GM19035 (cell line): ENCODE results near the gene IGFBP4.

Experiments
- ATAC-seq: cut with Tn5 transposase; IDR thresholded peaks from one replicate; pipeline ENCODE4 v1.9.1; 2021; ENCODE audit not compliant: unreplicated experiment

IGFBP4 gene

DNA sequence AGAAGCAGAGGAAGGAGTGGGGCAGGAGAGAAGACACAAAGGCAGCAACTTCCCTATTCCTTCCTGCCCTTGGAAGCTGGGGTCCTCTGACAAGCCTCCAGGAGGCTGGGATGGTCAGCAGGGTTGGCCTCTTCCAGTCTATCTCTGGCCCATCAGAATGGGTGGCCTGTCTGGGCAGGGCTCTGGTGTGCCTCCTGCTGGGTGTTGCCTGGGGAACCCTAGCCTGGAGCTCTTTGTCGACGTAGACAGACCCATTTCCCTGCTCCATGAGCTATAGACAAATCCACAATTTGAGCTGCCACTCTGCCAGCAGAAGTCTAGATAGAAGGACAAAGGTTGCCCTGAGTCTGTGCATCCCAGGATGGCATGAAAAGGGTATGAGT is 11.4 kb downstream of the IGFBP4 start:
- no peak for ATAC-seq

DNA sequence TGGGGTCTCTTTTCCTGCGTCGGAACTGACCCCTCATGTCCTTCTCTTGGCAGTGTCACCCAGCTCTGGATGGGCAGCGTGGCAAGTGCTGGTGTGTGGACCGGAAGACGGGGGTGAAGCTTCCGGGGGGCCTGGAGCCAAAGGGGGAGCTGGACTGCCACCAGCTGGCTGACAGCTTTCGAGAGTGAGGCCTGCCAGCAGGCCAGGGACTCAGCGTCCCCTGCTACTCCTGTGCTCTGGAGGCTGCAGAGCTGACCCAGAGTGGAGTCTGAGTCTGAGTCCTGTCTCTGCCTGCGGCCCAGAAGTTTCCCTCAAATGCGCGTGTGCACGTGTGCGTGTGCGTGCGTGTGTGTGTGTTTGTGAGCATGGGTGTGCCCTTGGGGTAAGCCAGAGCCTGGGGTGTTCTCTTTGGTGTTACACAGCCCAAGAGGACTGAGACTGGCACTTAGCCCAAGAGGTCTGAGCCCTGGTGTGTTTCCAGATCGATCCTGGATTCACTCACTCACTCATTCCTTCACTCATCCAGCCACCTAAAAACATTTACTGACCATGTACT is 13.2 kb downstream of the IGFBP4 start:
- no peak for ATAC-seq

GRCh38 chr17:40457369-40457768 is 14.1 kb downstream of the IGFBP4 start:
- ATAC-seq: no peak

DNA sequence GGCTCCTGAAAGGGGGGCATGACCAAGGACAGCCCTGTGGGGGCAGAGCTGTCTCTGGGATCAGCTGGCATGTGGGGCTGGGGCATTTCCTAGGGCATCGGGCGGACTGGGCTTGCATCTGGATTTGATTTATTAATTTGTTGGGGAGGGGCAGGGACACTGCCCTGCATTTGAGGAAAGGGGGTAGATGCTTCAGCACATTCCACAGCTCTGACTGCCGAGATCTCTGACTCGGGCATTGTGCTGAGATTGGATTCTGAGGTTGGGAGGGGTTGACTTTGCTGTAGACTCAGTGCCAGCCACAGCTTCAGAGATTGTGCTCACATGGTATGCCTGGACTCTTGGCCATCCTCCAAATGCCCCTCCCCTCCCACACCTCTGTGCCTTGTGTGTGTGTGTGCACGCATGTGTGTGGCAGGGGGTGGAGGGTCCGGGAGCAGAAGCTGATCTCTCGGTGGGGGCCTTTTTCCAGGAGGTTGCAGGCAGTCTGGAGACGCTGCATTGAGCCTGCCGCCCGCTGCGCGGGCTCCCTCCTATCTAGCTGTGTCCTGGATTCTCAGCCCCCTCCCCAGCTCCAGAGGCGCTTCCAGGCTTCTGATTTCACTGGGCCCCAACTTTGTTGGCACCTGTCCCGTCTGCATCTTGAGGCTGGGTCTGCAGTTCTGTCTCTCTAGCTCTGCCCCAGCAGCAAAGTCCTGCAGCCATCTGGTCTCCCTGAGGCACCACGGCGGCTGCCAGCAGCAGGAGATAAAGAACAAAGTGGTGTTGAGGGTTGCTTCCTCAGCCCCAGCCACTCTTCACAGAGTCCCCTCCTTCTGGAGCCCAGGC is 14.9 kb downstream of the IGFBP4 start:
- no peak for ATAC-seq

- ATAC-seq: no peak
These were observed 15.7 kb downstream of the IGFBP4 start for GRCh38 chr17:40458851-40459482.

DNA sequence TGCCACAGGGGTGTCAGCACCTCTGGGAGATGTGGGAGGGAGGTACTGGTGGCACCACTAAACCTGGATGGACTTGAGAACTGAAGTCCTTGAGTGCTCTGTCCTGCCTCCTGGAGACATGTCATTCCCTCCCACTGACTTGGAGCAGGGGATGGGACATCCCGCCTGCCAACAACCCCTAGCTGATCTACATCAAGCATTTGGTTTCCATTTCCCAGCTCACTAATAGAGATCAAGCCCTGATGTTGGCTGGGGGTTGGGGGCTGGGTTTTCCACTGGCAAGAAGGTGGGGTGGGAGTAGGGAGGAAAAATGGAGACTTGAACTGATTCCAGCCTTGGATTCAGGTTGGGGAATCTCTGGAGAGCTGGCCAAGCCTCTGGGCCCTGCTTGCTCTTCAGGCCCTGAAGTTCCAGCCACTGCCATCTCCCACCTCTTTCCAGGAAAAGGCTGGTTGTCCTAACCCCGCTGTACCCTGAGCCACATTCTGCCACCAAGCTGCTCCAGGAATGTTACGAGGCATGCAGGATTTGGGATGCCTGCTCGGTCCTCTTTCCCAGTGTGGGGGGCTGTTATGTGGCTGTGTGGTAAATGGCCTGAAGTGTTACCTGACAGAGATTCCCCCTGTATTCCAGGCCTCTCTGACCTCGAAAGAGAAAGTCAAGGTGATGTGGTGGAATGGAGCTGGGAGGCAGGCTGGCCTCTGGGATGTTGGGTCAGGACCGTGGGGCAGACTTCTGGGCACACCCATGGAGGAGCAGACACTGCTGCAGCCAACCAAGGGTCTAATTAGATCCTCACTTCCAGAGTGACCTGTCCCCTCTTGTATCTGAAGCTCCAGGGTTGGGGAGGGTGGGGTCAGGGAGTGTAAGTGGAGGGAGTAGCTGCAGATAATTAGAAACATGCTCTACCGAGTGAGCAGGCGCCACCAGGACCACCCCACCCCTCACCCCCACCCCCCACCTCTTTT is 16.7 kb downstream of the IGFBP4 start:
- ATAC-seq: no peak

- ATAC-seq: no peak
These were observed 17.3 kb downstream of the IGFBP4 start for GRCh38 chr17:40460604-40460967.

DNA sequence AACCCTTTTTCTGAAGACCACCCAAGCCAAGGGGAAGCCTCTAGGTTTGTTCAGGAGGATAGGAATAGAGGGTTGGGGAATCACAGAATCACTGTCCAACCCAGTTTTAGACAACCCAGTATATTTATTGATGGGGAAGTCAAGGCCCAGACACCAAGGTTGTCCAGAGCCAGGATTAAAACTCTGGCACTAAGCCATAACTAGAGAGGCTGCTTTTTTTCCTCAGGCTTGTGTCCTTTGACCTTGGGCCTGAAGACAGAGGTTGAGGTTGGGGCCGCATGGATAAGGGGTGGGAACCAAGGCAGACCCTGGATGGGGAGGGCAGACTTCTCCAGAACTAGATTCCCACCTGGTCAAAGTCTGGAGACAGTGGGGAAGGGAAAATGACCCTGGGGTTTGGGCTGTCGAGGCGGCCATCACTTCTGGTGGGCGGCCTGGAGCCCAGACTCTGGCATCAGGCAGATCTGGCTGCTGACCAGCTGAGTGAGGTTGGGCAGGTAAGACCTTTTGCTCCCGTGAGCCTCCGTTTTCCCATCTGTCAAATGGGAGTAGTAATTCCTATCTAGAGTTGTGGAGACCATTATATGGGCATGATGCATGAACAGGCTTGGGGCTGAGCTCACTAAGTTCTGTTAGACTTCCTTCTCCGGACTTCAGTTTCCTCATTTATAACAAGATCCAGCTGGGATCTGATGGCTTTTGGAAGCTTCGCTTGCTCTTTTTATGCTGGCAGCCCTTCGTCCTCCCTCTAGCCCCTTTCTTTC is 17.9 kb downstream of the IGFBP4 start:
- ATAC-seq: no peak

- ATAC-seq: no peak
These were observed 18.6 kb downstream of the IGFBP4 start for GRCh38 chr17:40461732-40462342.

DNA sequence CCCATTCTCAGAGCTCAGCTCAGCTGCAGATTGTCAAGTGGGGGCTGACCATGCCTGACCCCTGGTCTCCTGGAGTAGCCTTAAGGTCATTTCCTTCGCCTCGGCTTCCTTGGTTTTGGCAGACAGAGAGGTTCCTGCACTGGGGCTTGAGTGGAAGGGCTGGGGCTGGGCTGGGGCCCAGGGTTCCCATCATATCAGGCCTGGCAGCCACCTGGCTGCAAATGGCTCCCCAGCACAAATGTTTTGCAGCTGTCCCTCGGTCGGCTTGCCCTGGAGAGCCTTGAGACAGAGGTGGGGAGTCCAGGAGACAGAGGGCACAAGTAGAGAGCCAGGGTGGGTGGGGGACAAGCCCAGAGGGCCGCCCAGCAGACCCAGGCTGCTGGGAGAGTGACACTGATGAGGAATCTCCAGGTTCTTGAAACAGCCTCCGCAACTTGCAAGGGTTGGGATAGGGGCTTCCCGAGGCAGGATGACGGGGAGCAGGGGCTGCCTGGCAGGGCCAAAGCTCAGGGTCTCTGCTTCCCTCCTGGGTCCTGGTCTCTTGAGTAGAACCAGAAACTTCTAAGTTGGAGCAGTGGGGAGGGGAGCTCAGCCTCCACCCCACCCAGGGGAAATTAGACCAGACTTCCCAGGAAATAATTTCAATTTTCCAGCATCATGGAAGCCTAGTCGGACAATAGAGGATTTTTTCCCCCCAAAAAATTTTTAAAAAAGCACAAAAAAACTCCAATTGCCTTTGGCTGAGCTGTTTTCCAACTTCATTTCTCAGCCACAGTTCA is 19.3 kb downstream of the IGFBP4 start:
- no peak for ATAC-seq

DNA sequence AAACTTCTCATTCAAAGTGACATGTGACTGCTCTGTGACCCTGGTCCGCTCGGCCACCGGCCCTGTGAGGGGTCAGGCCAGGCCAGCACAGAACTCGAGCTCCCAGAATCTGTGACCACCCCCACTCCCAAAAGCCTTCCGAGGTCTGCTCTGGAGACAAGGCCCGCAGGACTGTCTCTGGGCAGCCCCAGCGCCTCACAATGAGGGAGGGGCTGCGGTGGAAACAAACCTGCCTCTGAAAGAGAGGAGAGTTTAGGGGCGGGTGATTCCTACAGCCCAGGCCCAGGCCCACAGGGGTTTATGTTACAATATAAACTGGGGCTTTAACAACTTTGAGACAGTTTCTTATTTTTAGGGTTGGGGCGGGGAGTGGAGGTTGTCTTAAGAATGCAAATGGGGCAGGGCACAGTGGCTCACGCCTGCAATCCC is 19.9 kb downstream of the IGFBP4 start:
- no peak for ATAC-seq

GRCh38 chr17:40464392-40464855 is 21.2 kb downstream of the IGFBP4 start:
- no peak for ATAC-seq

GRCh38 chr17:40466298-40466971 is 23.2 kb downstream of the IGFBP4 start:
- ATAC-seq: no peak

DNA sequence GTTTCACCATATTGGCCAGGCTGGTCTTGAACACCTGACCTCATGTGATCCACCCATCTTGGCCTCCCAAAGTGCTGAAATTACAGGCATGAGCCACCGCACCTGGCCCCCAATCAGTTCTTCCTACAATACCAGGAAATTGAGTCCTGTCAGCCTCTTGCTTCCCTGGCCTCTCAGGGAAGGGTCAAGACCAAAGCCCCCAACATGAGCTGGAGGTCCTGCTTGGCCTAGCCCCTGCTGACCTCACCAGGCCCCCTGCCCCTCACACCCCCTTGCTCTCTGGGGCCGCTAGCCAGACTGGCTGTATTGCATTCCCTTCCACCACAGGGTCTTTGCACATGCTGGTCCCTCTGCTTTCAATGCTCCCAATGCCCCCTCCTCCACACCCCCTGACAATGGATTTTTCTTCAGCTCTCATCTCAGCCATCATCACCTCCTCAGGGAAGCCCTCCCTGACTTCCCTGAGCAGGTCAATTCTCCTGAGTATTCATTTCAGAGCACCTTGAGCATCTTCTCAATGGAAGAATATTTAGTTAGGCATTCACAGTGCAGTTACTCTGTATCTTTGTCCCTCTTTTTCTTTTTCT is 24.1 kb downstream of the IGFBP4 start:
- ATAC-seq: no peak

DNA sequence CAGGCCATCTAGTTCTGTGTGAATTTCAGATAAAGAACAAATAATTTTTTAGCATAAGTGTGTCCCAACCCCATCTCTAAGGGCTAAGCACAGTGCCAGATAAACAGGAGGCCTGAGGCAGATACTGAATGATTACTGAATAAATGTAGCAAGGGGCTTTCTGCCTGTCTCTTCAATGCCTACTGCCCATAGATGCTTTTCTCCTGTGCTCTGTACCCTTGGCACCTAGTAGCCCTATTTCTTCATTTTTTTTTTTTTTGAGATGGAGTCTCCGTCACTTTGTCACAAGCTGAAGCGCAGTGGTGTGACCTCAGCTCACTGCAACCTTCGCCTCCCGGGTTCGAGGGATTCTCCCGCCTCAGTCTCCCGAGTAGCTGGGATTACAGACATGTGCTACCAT is 25.3 kb downstream of the IGFBP4 start:
- no peak for ATAC-seq

- no peak for ATAC-seq
These were observed 26.8 kb downstream of the IGFBP4 start for GRCh38 chr17:40469805-40470675.
